NT2/D1 (cell line): ENCODE data around the gene NOG.

Experiments used
- SUZ12 ChIP-seq: IDR thresholded peaks from 2 replicates; pipeline ENCODE4 v1.6.1; 2011; ENCODE audit not compliant: insufficient read length, insufficient read depth; ENCODE audit errors: extremely low read depth
- ZNF274 ChIP-seq: IDR thresholded peaks from 2 replicates; pipeline ENCODE4 v1.6.1; 2011; ENCODE audit warnings: mild to moderate bottlenecking, low read depth, low read length

DNA sequence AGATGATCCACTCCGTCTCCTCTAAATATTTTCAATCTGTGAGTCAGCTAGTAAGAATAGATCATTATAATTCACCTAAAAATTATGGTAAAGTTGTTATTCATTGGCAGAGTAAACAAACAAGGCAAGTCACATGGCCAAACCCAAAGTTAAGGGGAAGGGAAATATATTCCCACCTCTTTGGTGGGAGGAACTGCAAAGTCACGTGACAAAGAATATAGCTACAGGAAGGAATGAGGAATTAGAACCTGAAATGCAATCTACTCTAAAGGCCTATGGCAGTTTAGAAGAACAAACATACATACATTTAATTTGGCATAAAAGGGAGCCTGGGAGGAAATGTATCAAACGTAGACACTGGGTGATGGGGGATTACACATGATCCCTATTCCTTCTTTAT is 48.9 kb downstream of the NOG start:
- TF ChIP-seq ZNF274 (no peak), SUZ12 (no peak)
